KBM-7 (cell line): ENCODE data around the gene GPC5.
"Not testable (repeated sequence)": the region's sequence is repeated elsewhere in the genome, so short reads cannot be mapped to it uniquely, and the experiment has no call there.

ENCODE experiments used
- DNase-seq: peaks from one replicate; pipeline ENCODE4 v3.0.0-alpha.2; 2015
- in situ Hi-C: fragments of 300-500 bp; cut with MboI; formaldehyde crosslinking; loops from 2 replicates; pipeline ENCODE4 v1.14.3; 2020; ENCODE audit warnings: low sequenced_read_pairs, low pct_unique_long_range_greater_than_20kb, mixed read lengths

Gene GPC5

GRCh38 chr13:92251671-92252210, 853.3 kb downstream of the GPC5 start:
- in situ Hi-C loops: no loop called here
- DNase-seq: no peak

GRCh38 chr13:92255526-92255925, 857.1 kb downstream of the GPC5 start:
- in situ Hi-C loops: no loop called here
- DNase-seq: no peak

DNA sequence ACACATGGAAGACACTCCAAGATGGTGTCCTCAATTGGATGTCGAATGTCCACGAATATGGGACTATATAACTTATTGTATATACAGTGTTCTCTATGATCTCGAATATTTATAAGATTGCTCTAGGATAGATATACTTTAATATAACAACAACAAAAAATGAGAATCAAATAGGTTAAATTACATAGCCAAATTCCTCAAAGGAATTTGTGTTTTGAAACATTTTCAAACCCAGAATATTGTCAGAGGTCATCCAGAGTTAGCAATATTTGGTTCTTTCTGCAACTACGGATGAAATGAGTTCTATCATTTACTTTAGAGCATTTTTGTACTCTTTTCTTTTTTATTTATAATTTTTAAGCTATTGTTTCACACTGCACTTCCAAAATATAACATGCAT, 857.8 kb downstream of the GPC5 start:
- DNase-seq: no peak
- in situ Hi-C loops: no loop called here

- peak; percentile 25 for DNase-seq
- in situ Hi-C loops: no loop called here
Observed at GRCh38 chr13:92259046-92259445, 860.6 kb downstream of the GPC5 start.

DNA sequence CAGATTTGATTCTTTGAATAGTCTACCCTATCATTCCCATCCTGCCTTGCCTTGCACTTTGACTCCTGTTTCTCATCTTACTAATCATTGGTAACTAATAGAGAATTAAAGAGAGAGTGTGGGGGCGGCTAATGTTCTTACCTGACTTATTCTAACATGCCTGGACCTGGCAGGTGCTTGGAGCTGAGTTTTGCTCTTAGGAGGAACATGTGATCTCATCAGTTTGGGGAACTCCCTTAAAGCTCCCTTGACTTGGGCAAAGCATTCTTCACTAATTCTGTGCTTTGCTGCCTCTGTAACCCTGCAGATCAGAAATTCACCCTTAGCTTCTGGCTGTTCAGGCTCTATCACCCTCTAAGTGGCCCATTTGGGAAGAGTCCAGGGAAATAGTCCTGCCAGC, 861.1 kb downstream of the GPC5 start:
- peak; percentile 32 for DNase-seq
- in situ Hi-C loops: no loop called here

DNA sequence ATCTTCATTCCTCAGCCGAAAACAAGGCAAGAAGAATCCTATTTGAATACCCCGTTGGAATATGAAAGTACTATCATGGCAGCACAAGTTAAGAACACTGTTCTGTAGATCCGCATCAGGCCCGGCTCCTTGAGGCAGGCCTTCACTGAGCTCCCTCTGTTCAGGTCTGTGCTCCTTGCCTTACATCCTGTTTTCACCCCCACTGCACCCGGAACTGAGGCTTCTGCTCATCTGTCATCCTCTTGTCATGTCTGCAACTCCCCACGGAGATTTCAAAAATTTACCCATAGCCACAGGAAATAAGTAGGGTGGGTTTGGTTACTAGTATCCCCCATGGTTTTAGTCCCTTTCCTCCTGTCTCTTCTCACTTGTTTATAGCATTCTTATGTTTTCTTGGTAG, 861.9 kb downstream of the GPC5 start:
- in situ Hi-C loops: no loop called here
- DNase-seq: peak; percentile 91

GRCh38 chr13:92262100-92262788, 863.8 kb downstream of the GPC5 start:
- in situ Hi-C loops: no loop called here

GRCh38 chr13:92265408-92265807, 867.0 kb downstream of the GPC5 start:
- in situ Hi-C loops: no loop called here

More at GRCh38 chr13:92262100-92262788, 863.8 kb downstream of the GPC5 start:
- DNase-seq: no peak

GRCh38 chr13:92270990-92271389, 872.6 kb downstream of the GPC5 start:
- in situ Hi-C loops: no loop called here
- no peak for DNase-seq

More at GRCh38 chr13:92265408-92265807, 867.0 kb downstream of the GPC5 start:
- DNase-seq: no peak

DNA sequence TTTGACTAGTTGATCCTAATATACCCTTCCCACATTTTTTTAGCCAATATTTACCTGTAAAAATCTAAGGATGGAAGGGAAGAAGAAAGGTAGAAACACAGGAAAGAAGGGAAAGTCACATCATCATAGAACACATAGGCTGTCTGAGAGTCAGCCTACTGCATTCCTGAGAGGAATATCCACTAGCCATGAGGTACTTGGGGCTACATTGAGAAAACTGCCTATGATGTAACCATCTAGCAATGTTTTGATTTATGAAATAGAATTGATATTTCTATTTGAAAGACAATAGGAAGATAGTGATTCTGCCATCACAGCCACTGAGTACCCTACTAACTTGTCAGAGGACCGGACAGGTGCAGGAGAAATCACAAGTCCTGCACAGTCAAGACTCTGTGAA, 873.8 kb downstream of the GPC5 start:
- no peak for DNase-seq
- in situ Hi-C loops: no loop called here

DNA sequence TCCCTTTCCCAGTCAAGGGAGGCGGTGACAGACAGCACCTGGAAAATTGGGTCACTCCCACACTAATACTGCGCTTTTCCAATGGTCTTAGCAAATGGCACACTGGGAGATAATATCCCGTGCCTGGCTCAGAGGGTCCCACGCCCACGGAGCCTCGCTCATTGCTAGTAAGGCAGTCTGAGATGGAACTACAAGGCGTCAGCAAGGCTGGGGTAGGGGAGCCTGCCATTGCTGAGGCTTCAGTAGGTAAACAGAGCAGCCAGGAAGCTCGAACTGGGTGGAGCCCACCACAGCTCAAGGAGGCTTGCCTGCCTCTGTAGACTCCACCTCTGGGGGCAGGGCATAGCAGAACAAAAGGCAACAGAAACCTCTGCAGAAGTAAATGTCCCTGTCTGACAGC, 882.6 kb downstream of the GPC5 start:
- in situ Hi-C loops: not testable (repeated sequence)

GRCh38 chr13:92290718-92291307, 892.4 kb downstream of the GPC5 start:
- DNase-seq, in situ Hi-C loops: not testable (repeated sequence)

More for the DNA sequence above, 882.6 kb downstream of the GPC5 start:
- not testable (repeated sequence) for DNase-seq

- in situ Hi-C loops, DNase-seq: not testable (repeated sequence)
Observed at GRCh38 chr13:92294533-92294932, 896.1 kb downstream of the GPC5 start.

GRCh38 chr13:92296154-92296671, 897.8 kb downstream of the GPC5 start:
- in situ Hi-C loops: not testable (repeated sequence)

GRCh38 chr13:92297971-92298942, 899.8 kb downstream of the GPC5 start:
- DNase-seq: no peak
- in situ Hi-C loops: no loop called here

More at GRCh38 chr13:92296154-92296671, 897.8 kb downstream of the GPC5 start:
- not testable (repeated sequence) for DNase-seq

GRCh38 chr13:92300651-92301050, 902.2 kb downstream of the GPC5 start:
- DNase-seq: no peak
- in situ Hi-C loops: no loop called here

- in situ Hi-C loops: no loop called here
- no peak for DNase-seq
Observed at GRCh38 chr13:92303428-92303827, 905.0 kb downstream of the GPC5 start.

DNA sequence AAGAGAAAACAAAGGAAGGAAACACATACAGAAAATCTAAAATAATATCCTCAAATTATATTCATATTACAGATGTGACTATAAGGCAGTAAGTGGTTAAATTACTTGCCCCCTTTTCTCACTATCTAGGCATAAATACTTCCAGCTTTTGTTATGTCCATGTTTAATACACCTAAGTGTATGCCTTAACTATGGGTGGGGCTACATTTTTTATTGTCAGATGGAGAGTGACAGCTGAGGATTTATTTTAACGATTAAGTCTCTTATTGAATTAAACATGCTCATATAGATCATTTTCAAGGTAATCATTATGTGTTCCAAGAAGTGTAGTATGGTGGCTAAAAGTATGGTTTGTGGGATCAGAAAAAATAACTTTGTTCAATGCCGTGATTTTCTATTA, 909.3 kb downstream of the GPC5 start:
- DNase-seq: no peak
- in situ Hi-C loops: no loop called here

DNA sequence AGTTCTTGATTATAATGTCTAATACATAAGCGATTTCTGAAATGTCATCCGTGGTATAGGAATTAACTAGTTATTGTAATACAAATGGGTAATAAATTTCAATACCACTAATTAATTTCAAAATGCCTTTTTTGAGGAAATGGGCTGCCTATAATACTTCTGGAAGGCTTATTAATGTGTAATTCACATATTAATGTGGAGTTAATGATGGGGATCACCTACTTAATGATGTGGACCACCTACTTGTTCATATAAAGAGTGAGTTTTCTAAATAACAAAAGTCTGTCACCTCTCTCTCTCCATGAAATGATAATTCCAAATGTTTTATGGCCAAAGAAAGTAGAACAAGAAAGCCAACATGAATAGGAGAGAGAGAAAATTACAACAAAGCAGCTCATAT, 914.4 kb downstream of the GPC5 start:
- in situ Hi-C loops: no loop called here
- no peak for DNase-seq
